ENCODE results near the gene NPHP4. TPM values are rescaled to one million over a fixed set of nuclear protein-coding genes. Genes with fewer than 3 reads are reported as not detected.

The NPHP4 gene
- total RNA-seq, 1 donor from 2014 or later, result 19.0 TPM

GRCh38 chr1:5951846-5952410 is 40.3 kb downstream of the NPHP4 start:
- peaks cover 31% of the 10 kb centered on the region for H3K4me1 Mint-ChIP-seq (ENCODE audit: low read depth)
- no peak overlapping the region for H3K27ac Mint-ChIP-seq
- no peaks in the 10 kb centered on the region for H3K27me3 Mint-ChIP-seq (ENCODE audit: low read depth)
- H3K36me3 Mint-ChIP-seq (ENCODE audit: low read depth), result peaks cover 47% of the 10 kb centered on the region
- no peak for DNase-seq (ENCODE audit: low spot score)
- no peak overlapping the region for H3K4me3 Mint-ChIP-seq (ENCODE audit: low read depth)
- intact Hi-C loops (cut with micrococcal nuclease), result no loop called here
- H3K9me3 Mint-ChIP-seq, result no peaks in the 10 kb centered on the region

GRCh38 chr1:5950994-5951785 is 41.0 kb downstream of the NPHP4 start:
- DNase-seq (ENCODE audit: low spot score), result no peak
- peaks cover 45% of the 10 kb centered on the region for H3K36me3 Mint-ChIP-seq (ENCODE audit: low read depth)

GRCh38 chr1:5950201-5950895 is 41.9 kb downstream of the NPHP4 start:
- Mint-ChIP-seq H3K9me3 (no peaks in the 10 kb centered on the region), H3K36me3 (ENCODE audit: low read depth) (peaks cover 42% of the 10 kb centered on the region), H3K4me3 (ENCODE audit: low read depth) (no peak overlapping the region), H3K27me3 (ENCODE audit: low read depth) (no peaks in the 10 kb centered on the region), H3K27ac (no peak overlapping the region), H3K4me1 (ENCODE audit: low read depth) (peaks cover 17% of the 10 kb centered on the region)
- DNase-seq (ENCODE audit: low spot score), result no peak
- intact Hi-C loops (cut with micrococcal nuclease), result no loop called here

More at GRCh38 chr1:5950994-5951785, 41.0 kb downstream of the NPHP4 start:
- no peak overlapping the region for H3K4me3 Mint-ChIP-seq (ENCODE audit: low read depth)
- no peaks in the 10 kb centered on the region for H3K9me3 Mint-ChIP-seq
- intact Hi-C loops (cut with micrococcal nuclease), result no loop called here
- H3K27ac Mint-ChIP-seq, result no peak overlapping the region
- H3K27me3 Mint-ChIP-seq (ENCODE audit: low read depth), result no peaks in the 10 kb centered on the region
- H3K4me1 Mint-ChIP-seq (ENCODE audit: low read depth), result peaks cover 24% of the 10 kb centered on the region

GRCh38 chr1:5949761-5950100 is 42.5 kb downstream of the NPHP4 start:
- Mint-ChIP-seq H3K27me3 (ENCODE audit: low read depth) (no peaks in the 10 kb centered on the region), H3K36me3 (ENCODE audit: low read depth) (peaks cover 37% of the 10 kb centered on the region), H3K4me1 (ENCODE audit: low read depth) (peaks cover 10% of the 10 kb centered on the region), H3K4me3 (ENCODE audit: low read depth) (no peak overlapping the region), H3K9me3 (no peaks in the 10 kb centered on the region), H3K27ac (no peak overlapping the region)
- intact Hi-C loops (cut with micrococcal nuclease), result no loop called here
- DNase-seq (ENCODE audit: low spot score), result no peak

GRCh38 chr1:5949085-5949760 is 43.0 kb downstream of the NPHP4 start:
- Mint-ChIP-seq H3K4me1 (ENCODE audit: low read depth) (peaks cover 5% of the 10 kb centered on the region), H3K9me3 (no peaks in the 10 kb centered on the region), H3K27ac (no peak overlapping the region), H3K4me3 (ENCODE audit: low read depth) (no peak overlapping the region), H3K36me3 (ENCODE audit: low read depth) (peaks cover 33% of the 10 kb centered on the region), H3K27me3 (ENCODE audit: low read depth) (no peaks in the 10 kb centered on the region)
- DNase-seq (ENCODE audit: low spot score), result no peak
- intact Hi-C loops (cut with micrococcal nuclease), result no loop called here

- H3K27ac Mint-ChIP-seq, result no peak overlapping the region
- no peaks in the 10 kb centered on the region for H3K27me3 Mint-ChIP-seq (ENCODE audit: low read depth)
- DNase-seq (ENCODE audit: low spot score), result no peak
- H3K9me3 Mint-ChIP-seq, result no peaks in the 10 kb centered on the region
- H3K36me3 Mint-ChIP-seq (ENCODE audit: low read depth), result peaks cover 29% of the 10 kb centered on the region
- no peak overlapping the region for H3K4me3 Mint-ChIP-seq (ENCODE audit: low read depth)
- intact Hi-C loops (cut with micrococcal nuclease), result no loop called here
- peaks cover 2% of the 10 kb centered on the region for H3K4me1 Mint-ChIP-seq (ENCODE audit: low read depth)
These were observed 43.6 kb downstream of the NPHP4 start for GRCh38 chr1:5948681-5949005.

- no peak for DNase-seq (ENCODE audit: low spot score)
- Mint-ChIP-seq H3K27me3 (ENCODE audit: low read depth) (no peaks in the 10 kb centered on the region), H3K36me3 (ENCODE audit: low read depth) (peaks cover 24% of the 10 kb centered on the region), H3K4me3 (ENCODE audit: low read depth) (no peak overlapping the region), H3K27ac (no peak overlapping the region), H3K9me3 (no peaks in the 10 kb centered on the region), H3K4me1 (ENCODE audit: low read depth) (peaks cover 2% of the 10 kb centered on the region)
- intact Hi-C loops (cut with micrococcal nuclease), result no loop called here
These were observed 44.1 kb downstream of the NPHP4 start for GRCh38 chr1:5947978-5948680.

- Mint-ChIP-seq H3K4me1 (ENCODE audit: low read depth) (peaks cover 2% of the 10 kb centered on the region), H3K36me3 (ENCODE audit: low read depth) (peaks cover 19% of the 10 kb centered on the region), H3K27ac (no peak overlapping the region), H3K27me3 (ENCODE audit: low read depth) (no peaks in the 10 kb centered on the region), H3K4me3 (ENCODE audit: low read depth) (no peak overlapping the region), H3K9me3 (no peaks in the 10 kb centered on the region)
- intact Hi-C loops (cut with micrococcal nuclease), result no loop called here
- DNase-seq (ENCODE audit: low spot score), result no peak
These were observed 45.0 kb downstream of the NPHP4 start for GRCh38 chr1:5947071-5947821.

- intact Hi-C loops (cut with micrococcal nuclease), result no loop called here
These were observed 46.8 kb downstream of the NPHP4 start for GRCh38 chr1:5945445-5945844.

GRCh38 chr1:5944843-5945167 is 47.4 kb downstream of the NPHP4 start:
- intact Hi-C loops (cut with micrococcal nuclease), result no loop called here
- Mint-ChIP-seq H3K9me3 (no peaks in the 10 kb centered on the region), H3K4me1 (ENCODE audit: low read depth) (peaks cover 2% of the 10 kb centered on the region), H3K4me3 (ENCODE audit: low read depth) (no peak overlapping the region), H3K27me3 (ENCODE audit: low read depth) (no peaks in the 10 kb centered on the region), H3K36me3 (ENCODE audit: low read depth) (peaks cover 20% of the 10 kb centered on the region), H3K27ac (no peak overlapping the region)
- no peak for DNase-seq (ENCODE audit: low spot score)

More at GRCh38 chr1:5945445-5945844, 46.8 kb downstream of the NPHP4 start:
- peaks cover 15% of the 10 kb centered on the region for H3K36me3 Mint-ChIP-seq (ENCODE audit: low read depth)
- no peak for DNase-seq (ENCODE audit: low spot score)
- H3K27ac Mint-ChIP-seq, result no peak overlapping the region
- H3K4me3 Mint-ChIP-seq (ENCODE audit: low read depth), result no peak overlapping the region
- H3K4me1 Mint-ChIP-seq (ENCODE audit: low read depth), result peaks cover 2% of the 10 kb centered on the region
- no peaks in the 10 kb centered on the region for H3K9me3 Mint-ChIP-seq
- H3K27me3 Mint-ChIP-seq (ENCODE audit: low read depth), result no peaks in the 10 kb centered on the region

GRCh38 chr1:5944154-5944842 is 47.9 kb downstream of the NPHP4 start:
- peaks cover under 1% of the 10 kb centered on the region for H3K4me1 Mint-ChIP-seq (ENCODE audit: low read depth)
- H3K9me3 Mint-ChIP-seq, result no peaks in the 10 kb centered on the region
- no peak overlapping the region for H3K4me3 Mint-ChIP-seq (ENCODE audit: low read depth)
- intact Hi-C loops (cut with micrococcal nuclease), result no loop called here
- peaks cover 18% of the 10 kb centered on the region for H3K36me3 Mint-ChIP-seq (ENCODE audit: low read depth)
- no peaks in the 10 kb centered on the region for H3K27me3 Mint-ChIP-seq (ENCODE audit: low read depth)
- no peak overlapping the region for H3K27ac Mint-ChIP-seq
- DNase-seq (ENCODE audit: low spot score), result no peak

Data from activated T-helper 2 cell treated with anti-CD3 and anti-CD28 coated beads, Interferon-gamma antibody, Interleukin-2, Interleukin-4, amounts not matched to agents 10 μg/mL and 5 μg/mL and 100 μg/mL, durations not matched to agents 14 hours and 24 hours and 36 hours (primary cell).